HCT116 (cell line): Measurements from ENCODE around the gene KCNN3. TPM values are rescaled to one million over a fixed set of nuclear protein-coding genes. Genes with fewer than 3 reads are reported as not detected.

Experiments used
- ATAC-seq: fragments of 200-7000 bp; cut with Tn5 transposase; 2 replicates; pipeline ENCODE4 v1.9.1; 2020; ENCODE audit warnings: mild to moderate bottlenecking, moderate library complexity
- BruUV-seq: library from RNA; stranded (reverse); fragments of 400-500 nt; replicated peaks from 2 replicates; lab custom pipeline; 2021; lab: Mats Ljungman, UMichigan
- CTCF ChIA-PET: fragments of 300-600 bp; sonication (Branson Sonifier 250); formaldehyde crosslinking; loops from one replicate; lab custom pipeline; 2021; ENCODE audit warnings: antibody characterized with exemption; lab: Charles Lee
- POLR2A ChIA-PET: fragments of 300-600, 350-600 bp; sonication (Branson Sonifier 250); formaldehyde crosslinking; loops from one replicate; lab custom pipeline; 2021; ENCODE audit warnings: antibody characterized with exemption; lab: Charles Lee
- RAD21 ChIA-PET, 2 experiments: fragments of 300-600 bp; sonication (Branson Sonifier 250); formaldehyde crosslinking; loops; one replicate each; lab custom pipeline; 2023; ENCODE audit warnings: low total read pairs in 2 of 2; ENCODE audit not compliant: uncharacterized antibody in 2 of 2, unreplicated experiment in 2 of 2, low non-redundant PET in 1 of 2; lab: Charles Lee
- DNase-seq: peaks from one replicate; pipeline ENCODE4 v3.0.0-alpha.2; 2010; ENCODE audit warnings: low read depth, low spot score
- H2AFZ ChIP-seq: fragments of 200-600 bp; shearing (Covaris generic), sonication (generic); 2 replicates; pipeline ENCODE4 v1.6.1; 2017; ENCODE audit warnings: low read depth, mixed run types, mixed read lengths, antibody characterized with exemption, low read length; ENCODE audit not compliant: poor library complexity, severe bottlenecking
- H3K27ac ChIP-seq: 2 replicates; pipeline ENCODE4 v1.5.1; 2012; ENCODE audit warnings: low read depth, low read length
- H3K27me3 ChIP-seq: fragments of 200-600 bp; sonication (generic); 2 replicates; pipeline ENCODE4 v1.6.1; 2016; ENCODE audit warnings: mixed run types, low read length, mixed read lengths; ENCODE audit not compliant: insufficient read depth
- H3K36me3 ChIP-seq, 2 experiments: fragments of 200-500 bp in 1 of 2; fragments of 200-600 bp in 1 of 2; sonication (Bioruptor generic) in 1 of 2; sonication (generic) in 1 of 2; 2 replicates each; pipeline versions ENCODE4 v1.5.1 to v1.6.1; 2014 to 2016; ENCODE audit warnings: low read length in 2 of 2, inconsistent platforms in 1 of 2, mixed read lengths in 1 of 2, mixed run types in 1 of 2; ENCODE audit not compliant: insufficient read depth in 2 of 2, control insufficient read depth in 1 of 2
- H3K4me1 ChIP-seq, 2 experiments: fragments of 200-600 bp in 1 of 2; sonication (generic) in 1 of 2; 2 replicates each; pipeline versions ENCODE4 v1.5.1 to v1.6.1; 2012 to 2017; ENCODE audit warnings: low read length in 2 of 2, inconsistent platforms in 1 of 2, mild to moderate bottlenecking in 1 of 2, mixed read lengths in 1 of 2, mixed run types in 1 of 2, moderate library complexity in 1 of 2; ENCODE audit not compliant: insufficient read depth in 2 of 2, control insufficient read depth in 1 of 2
- H3K4me2 ChIP-seq: fragments of 200-600 bp; sonication (generic); 2 replicates; pipeline ENCODE4 v1.6.1; 2017; ENCODE audit warnings: mixed run types, low read length, mixed read lengths
- H3K4me3 ChIP-seq, 2 experiments: fragments of 200-600 bp in 1 of 2; sonication (generic) in 1 of 2; replicated peaks in 1 of 2; 2 replicates each; pipeline ENCODE4 v1.5.1; 2011 to 2016; ENCODE audit warnings: low read length in 2 of 2, control low read depth in 1 of 2, low read depth in 1 of 2, mild to moderate bottlenecking in 1 of 2, mixed read lengths in 1 of 2, mixed run types in 1 of 2
- H3K79me2 ChIP-seq: fragments of 200-600 bp; sonication (generic); 2 replicates; pipeline ENCODE4 v1.6.1; 2017; ENCODE audit warnings: mild to moderate bottlenecking, mixed run types, low read length, moderate library complexity, mixed read lengths; ENCODE audit not compliant: insufficient read depth
- H3K9ac ChIP-seq: fragments of 200-600 bp; sonication (generic); 2 replicates; pipeline ENCODE4 v1.6.1; 2016; ENCODE audit warnings: low read length, mixed read lengths
- H3K9me2 ChIP-seq: fragments of 200-600 bp; sonication (generic), shearing (Covaris generic); 2 replicates; pipeline ENCODE4 v1.6.1; 2017; ENCODE audit warnings: mixed run types, mild to moderate bottlenecking, moderate library complexity; ENCODE audit not compliant: insufficient read depth
- H3K9me3 ChIP-seq, 2 experiments: fragments of 200-500 bp in 1 of 2; fragments of 200-600 bp in 1 of 2; sonication (Bioruptor generic) in 1 of 2; sonication (generic) in 1 of 2; 2 replicates each; pipeline ENCODE4 v1.6.1; 2014 to 2017; ENCODE audit warnings: low read length in 2 of 2, mixed read lengths in 2 of 2, inconsistent platforms in 1 of 2, low read depth in 1 of 2, mild to moderate bottlenecking in 1 of 2, mixed run types in 1 of 2, moderate library complexity in 1 of 2; ENCODE audit not compliant: control insufficient read depth in 1 of 2, insufficient read depth in 1 of 2
- H4K20me1 ChIP-seq: fragments of 200-600 bp; sonication (generic), shearing (Covaris generic); 2 replicates; pipeline ENCODE4 v1.6.1; 2017; ENCODE audit warnings: mixed run types, mild to moderate bottlenecking, moderate library complexity; ENCODE audit not compliant: insufficient read depth
- CBX3 ChIP-seq: IDR thresholded peaks from 2 replicates; pipeline ENCODE4 v1.6.1; 2012; ENCODE audit warnings: low read depth
- CEBPB ChIP-seq: IDR thresholded peaks from 2 replicates; pipeline ENCODE4 v1.6.1; 2012; ENCODE audit warnings: low read depth
- EGR1 ChIP-seq: IDR thresholded peaks from 2 replicates; pipeline ENCODE4 v1.6.1; 2012; ENCODE audit warnings: low read depth
- ELF1 ChIP-seq: IDR thresholded peaks from 2 replicates; pipeline ENCODE4 v1.6.1; 2012; ENCODE audit warnings: low read depth, borderline replicate concordance
- EZH2phosphoT487 ChIP-seq: fragments of 200-600 bp; IDR thresholded peaks from 2 replicates; pipeline ENCODE4 v1.6.1; 2018; ENCODE audit warnings: antibody characterized with exemption, borderline replicate concordance
- FOSL1 ChIP-seq: IDR thresholded peaks from 2 replicates; pipeline ENCODE4 v1.6.1; 2012; ENCODE audit warnings: low read depth
- JUND ChIP-seq: IDR thresholded peaks from 2 replicates; pipeline ENCODE4 v1.6.1; 2012
- POLR2AphosphoS5 ChIP-seq: IDR thresholded peaks from 2 replicates; pipeline ENCODE4 v1.6.1; 2011; ENCODE audit warnings: mild to moderate bottlenecking, low read depth, low read length, moderate library complexity
- REST ChIP-seq: IDR thresholded peaks from 2 replicates; pipeline ENCODE4 v1.6.1; 2012; ENCODE audit warnings: low read depth
- SP1 ChIP-seq: IDR thresholded peaks from 2 replicates; pipeline ENCODE4 v1.6.1; 2012; ENCODE audit warnings: low read depth
- ZBTB33 ChIP-seq: IDR thresholded peaks from 2 replicates; pipeline ENCODE4 v1.6.1; 2011; ENCODE audit warnings: mild to moderate bottlenecking, low read length, moderate library complexity; ENCODE audit not compliant: insufficient replicate concordance; ENCODE audit errors: extremely low read depth
- ZFX ChIP-seq: fragments of 450-650 bp; IDR thresholded peaks from 2 replicates; pipeline ENCODE4 v1.6.1; 2017
- ZNF274 ChIP-seq: fragments of 200-500 bp; sonication (Bioruptor generic); IDR thresholded peaks from 2 replicates; pipeline ENCODE4 v1.6.1; 2014; ENCODE audit warnings: mild to moderate bottlenecking, low read depth, low read length, inconsistent platforms
- intact Hi-C: fragments of 100-400 bp; cut with micrococcal nuclease; formaldehyde crosslinking; loops from 2 replicates; pipeline ENCODE4 v1.10.0; 2022
- total RNA-seq: library from RNA; stranded (reverse); gene quantifications from one replicate; pipeline ENCODE4 v1.2.1, GENCODE V29; 2021; ENCODE audit not compliant: unreplicated experiment

The KCNN3 gene
- total RNA-seq, 1 experiment from 2014 or later, result 1.1 TPM

- TF ChIP-seq REST, result no peak
- TF ChIP-seq, all 23 proteins: peak for 0
Observed at GRCh38 chr1:154913273-154913672, 43.2 kb upstream of the KCNN3 start (continued).

GRCh38 chr1:154912755-154913154 lies 42.7 kb upstream of the KCNN3 start:
- CTCF ChIA-PET, result interaction anchor here (0.6 to 1.0 kb wide), 3 partner anchors 10 to 31 kb away, joined by 3 read pairs; partner anchors contain the start of gene PMVK
- Histone ChIP-seq H3K27me3 (no peaks in the 10 kb centered on the region), H3K4me3 (no peak overlapping the region), H2AFZ (no peak overlapping the region), H3K9me3 (peaks cover 0 to 10% of the 10 kb centered on the region in 2 experiments; a peak in 1 of 4 replicates), H3K9ac (no peak overlapping the region), H4K20me1 (no peaks in the 10 kb centered on the region), H3K27ac (no peak overlapping the region), H3K4me2 (no peak overlapping the region), H3K9me2 (no peaks in the 10 kb centered on the region), H3K36me3 (no peaks in the 10 kb centered on the region), H3K4me1 (no peaks in the 10 kb centered on the region), H3K79me2 (no peaks in the 10 kb centered on the region)
- intact Hi-C loops, result no loop called here
- TF ChIP-seq ZFX (no peak), CEBPB (no peak), EZH2phosphoT487 (no peak), FOSL1 (no peak), POLR2AphosphoS5 (no peak), SP1 (no peak), EGR1 (no peak), JUND (no peak), REST (no peak), CBX3 (no peak), ELF1 (no peak), ZBTB33 (no peak), ZNF274 (no peak)
- RAD21 ChIA-PET, result no interaction called here
- no peak for DNase-seq
- POLR2A ChIA-PET, result interaction anchor here (1.3 kb wide), 1 partner anchor 19 kb away, joined by 4 read pairs; no protein-coding TSS in a partner anchor
- no peak for ATAC-seq
- BruUV-seq, result no TSS peak
